ENCODE measurements around the gene CARD16. TPM values are rescaled to one million over a fixed set of nuclear protein-coding genes. Genes with fewer than 3 reads are reported as not detected.
"Not testable (repeated sequence)": the region's sequence is repeated elsewhere in the genome, so short reads cannot be mapped to it uniquely, and the experiment has no call there.

The CARD16 gene
- polyA plus RNA-seq, 1 of the 3 experiments (the other 2 are of a cell fraction), result not detected

GRCh38 chr11:105063245-105063941, 18.3 kb upstream of the CARD16 start:
- H3K36me3 ChIP-seq (replicated peaks in 1 of 2; ENCODE audit: control insufficient read depth in 1 of 2, insufficient read depth in 2 of 2, low read length in 1 of 2); CTCF ChIA-PET; DNase-seq; H4K20me1 ChIP-seq (ENCODE audit: insufficient read depth); H3K4me2 ChIP-seq; H3K79me2 ChIP-seq (ENCODE audit: insufficient read depth); H3K9me2 ChIP-seq; H3K27ac ChIP-seq (ENCODE audit: low read depth in 2 of 2, low read length in 1 of 2); H2AFZ ChIP-seq (ENCODE audit: low read depth); H3K9me3 ChIP-seq; H3K4me3 ChIP-seq (ENCODE audit: low read depth in 2 of 2, low read length in 1 of 2); H3F3A ChIP-seq (replicated peaks; ENCODE audit: insufficient read depth); H3K27me3 ChIP-seq (ENCODE audit: insufficient read depth); H3K4me1 ChIP-seq (ENCODE audit: control insufficient read depth in 1 of 2, insufficient read depth in 2 of 2, low read depth in 1 of 2, low read length in 1 of 2); POLR2A ChIA-PET; H3K9ac ChIP-seq: not testable (repeated sequence)
- 62% methylated on average over 9 of the region's 9 CpGs for WGBS (ENCODE audit: low lambda C conversion rate)

- no peak overlapping the region for H2AFZ ChIP-seq (ENCODE audit: low read depth)
- no peak overlapping the region for H3K9ac ChIP-seq
- no peaks in the 10 kb centered on the region for H3K9me2 ChIP-seq
- ChIA-PET CTCF (no interaction called here), POLR2A (no interaction called here)
- H3K27me3 ChIP-seq (ENCODE audit: insufficient read depth), result no peaks in the 10 kb centered on the region
- H3K36me3 ChIP-seq (replicated peaks in 1 of 2; ENCODE audit: control insufficient read depth in 1 of 2, insufficient read depth in 2 of 2, low read length in 1 of 2), result no peaks in the 10 kb centered on the region
- no peaks in the 10 kb centered on the region for H3K9me3 ChIP-seq
- no peak overlapping the region for H3K4me2 ChIP-seq
- H3K4me3 ChIP-seq (ENCODE audit: low read depth in 2 of 2, low read length in 1 of 2), result no peak overlapping the region
- no peaks in the 10 kb centered on the region for H3K79me2 ChIP-seq (ENCODE audit: insufficient read depth)
- H4K20me1 ChIP-seq (ENCODE audit: insufficient read depth), result no peaks in the 10 kb centered on the region
- TF ChIP-seq PBX3 (IDR thresholded peaks at IDR 0.05) (no peak), NRF1 (IDR thresholded peaks at IDR 0.05; ENCODE audit: low read depth, low read length) (no peak), FOXM1 (IDR thresholded peaks at IDR 0.05; ENCODE audit: low read depth) (no peak), ELF1 (IDR thresholded peaks at IDR 0.05) (no peak), MEF2A (IDR thresholded peaks at IDR 0.05; ENCODE audit: borderline replicate concordance, low read depth) (no peak), RCOR1 (IDR thresholded peaks at IDR 0.05; ENCODE audit: low read length) (no peak), USF1 (IDR thresholded peaks at IDR 0.05; ENCODE audit: borderline replicate concordance, low read depth) (no peak), RFX5 (IDR thresholded peaks at IDR 0.05; ENCODE audit: low read length) (no peak), IRF3 (IDR thresholded peaks at IDR 0.05; ENCODE audit: low read depth, low read length) (no peak), JUND (IDR thresholded peaks at IDR 0.05) (no peak), CTCF (IDR thresholded peaks at IDR 0.05) (no peak), GABPA (IDR thresholded peaks at IDR 0.05; ENCODE audit: low read depth) (no peak), RXRA (IDR thresholded peaks at IDR 0.05; ENCODE audit: borderline replicate concordance, low read depth) (no peak), TAF1 (IDR thresholded peaks at IDR 0.05; ENCODE audit: borderline replicate concordance, low read depth, low read length) (no peak), FOXJ3 (CRISPR knock-in tag; IDR thresholded peaks at IDR 0.05) (no peak), SIN3A (IDR thresholded peaks at IDR 0.05; ENCODE audit: borderline replicate concordance, low read depth, low read length) (no peak), TEAD4 (IDR thresholded peaks at IDR 0.05; ENCODE audit: borderline replicate concordance, insufficient read depth) (no peak), RAD21 (IDR thresholded peaks at IDR 0.05; ENCODE audit: low read length) (no peak)
- no peaks in the 10 kb centered on the region for H3K4me1 ChIP-seq (ENCODE audit: control insufficient read depth in 1 of 2, insufficient read depth in 2 of 2, low read depth in 1 of 2, low read length in 1 of 2)
- 29% methylated on average over 4 of the region's 4 CpGs for WGBS (ENCODE audit: low lambda C conversion rate)
- H3K27ac ChIP-seq (ENCODE audit: low read depth in 2 of 2, low read length in 1 of 2), result no peak overlapping the region
- no peaks in the 10 kb centered on the region for H3F3A ChIP-seq (replicated peaks; ENCODE audit: insufficient read depth)
- no peak for DNase-seq
Observed at GRCh38 chr11:105057432-105057831, 12.3 kb upstream of the CARD16 start.

Data from SK-N-SH (cell line).